Hepatocyte (in vitro differentiated cells): ENCODE data around the gene PODXL2. TPM values are rescaled to one million over a fixed set of nuclear protein-coding genes. Genes with fewer than 3 reads are reported as not detected.

Source experiments
- DNase-seq: peaks from one replicate; pipeline ENCODE4 v3.0.0-alpha.2; 2016; ENCODE audit warnings: low spot score
- H2AFZ ChIP-seq: fragments of 200-600 bp; sonication (generic); 2 replicates; pipeline ENCODE4 v1.6.0; 2016; ENCODE audit warnings: antibody characterized with exemption, mild to moderate bottlenecking
- H3K27ac ChIP-seq: fragments of 200-600 bp; sonication (generic); 2 replicates; pipeline ENCODE4 v1.5.1; 2016; ENCODE audit warnings: mild to moderate bottlenecking
- H3K27me3 ChIP-seq: fragments of 200-600 bp; sonication (generic); 2 replicates; pipeline ENCODE4 v1.6.1; 2016
- H3K36me3 ChIP-seq: fragments of 200-600 bp; sonication (generic); replicated peaks from 2 replicates; pipeline ENCODE4 v1.5.1; 2016; ENCODE audit warnings: low read depth; ENCODE audit not compliant: insufficient read depth
- H3K4me1 ChIP-seq: fragments of 200-600 bp; sonication (generic); 2 replicates; pipeline ENCODE4 v1.5.1; 2016; ENCODE audit warnings: mild to moderate bottlenecking, moderate library complexity; ENCODE audit not compliant: insufficient read depth
- H3K4me2 ChIP-seq: fragments of 200-600 bp; sonication (generic); 2 replicates; pipeline ENCODE4 v1.6.0; 2016
- H3K4me3 ChIP-seq: fragments of 200-600 bp; sonication (generic); 2 replicates; pipeline ENCODE4 v1.5.1; 2016; ENCODE audit warnings: mild to moderate bottlenecking
- H3K79me2 ChIP-seq: fragments of 200-600 bp; sonication (generic); 2 replicates; pipeline ENCODE4 v1.6.0; 2017; ENCODE audit warnings: mild to moderate bottlenecking
- H3K9me2 ChIP-seq: fragments of 200-600 bp; sonication (generic); replicated peaks from 2 replicates; pipeline ENCODE4 v1.6.0; 2017; ENCODE audit warnings: mild to moderate bottlenecking; ENCODE audit not compliant: insufficient read depth
- H3K9me3 ChIP-seq: fragments of 200-600 bp; sonication (generic); 2 replicates; pipeline ENCODE4 v1.5.1; 2016; ENCODE audit warnings: low read depth, mild to moderate bottlenecking
- H4K20me1 ChIP-seq: fragments of 200-600 bp; sonication (generic); 2 replicates; pipeline ENCODE4 v1.6.0; 2016; ENCODE audit warnings: mild to moderate bottlenecking; ENCODE audit not compliant: insufficient read depth, poor library complexity, severe bottlenecking
- EZH2 ChIP-seq: fragments of 200-600 bp; sonication (generic); IDR thresholded peaks from 2 replicates; pipeline ENCODE4 v1.6.1; 2016; ENCODE audit warnings: antibody characterized with exemption, mild to moderate bottlenecking, borderline replicate concordance
- EZH2phosphoT487 ChIP-seq: fragments of 200-600 bp; sonication (generic); IDR thresholded peaks from one replicate; pipeline ENCODE4 v1.6.1; 2018; ENCODE audit warnings: antibody characterized with exemption, mild to moderate bottlenecking, low read depth, moderate library complexity; ENCODE audit not compliant: unreplicated experiment, severe bottlenecking
- WGBS: methylation state at CpG from one replicate; pipeline ENCODE4 v1.1.6; 2016; ENCODE audit warnings: low lambda C conversion rate; ENCODE audit errors: missing lambda C conversion rate; 5-methylcytosine and 5-hydroxymethylcytosine counted together
- polyA plus RNA-seq: library from polyadenylated mRNA; unstranded; fragments of >200 nt; fragmentation: Nextera tagmentation; extraction: Ambion mirVana; gene quantifications from 2 replicates; pipeline ENCODE4 v1.2.1, GENCODE V29; 2016
- total RNA-seq: library from RNA; depleted of rRNA; stranded (reverse); fragments of >200 nt; gene quantifications from 2 replicates; pipeline ENCODE4 v1.2.3, GENCODE V29; 2014
- TF ChIP-seq, protein P1 (sequence below): fragments of 200-600 bp; sonication (generic); IDR thresholded peaks from 2 replicates; pipeline ENCODE4 v1.5.1; 2016; ENCODE audit warnings: antibody characterized with exemption, mild to moderate bottlenecking; ENCODE audit not compliant: poor library complexity

The PODXL2 gene
- total and polyA plus RNA-seq, 2 experiments from 2014 or later = 5.1 to 6.4 TPM

- H3K4me2 ChIP-seq = peak overlapping the region; percentile 73
- 93% methylated on average over 4 of the region's 4 CpGs for WGBS
Measured at GRCh38 chr3:127628426-127628787, 578 bp upstream of the PODXL2 start.

DNA sequence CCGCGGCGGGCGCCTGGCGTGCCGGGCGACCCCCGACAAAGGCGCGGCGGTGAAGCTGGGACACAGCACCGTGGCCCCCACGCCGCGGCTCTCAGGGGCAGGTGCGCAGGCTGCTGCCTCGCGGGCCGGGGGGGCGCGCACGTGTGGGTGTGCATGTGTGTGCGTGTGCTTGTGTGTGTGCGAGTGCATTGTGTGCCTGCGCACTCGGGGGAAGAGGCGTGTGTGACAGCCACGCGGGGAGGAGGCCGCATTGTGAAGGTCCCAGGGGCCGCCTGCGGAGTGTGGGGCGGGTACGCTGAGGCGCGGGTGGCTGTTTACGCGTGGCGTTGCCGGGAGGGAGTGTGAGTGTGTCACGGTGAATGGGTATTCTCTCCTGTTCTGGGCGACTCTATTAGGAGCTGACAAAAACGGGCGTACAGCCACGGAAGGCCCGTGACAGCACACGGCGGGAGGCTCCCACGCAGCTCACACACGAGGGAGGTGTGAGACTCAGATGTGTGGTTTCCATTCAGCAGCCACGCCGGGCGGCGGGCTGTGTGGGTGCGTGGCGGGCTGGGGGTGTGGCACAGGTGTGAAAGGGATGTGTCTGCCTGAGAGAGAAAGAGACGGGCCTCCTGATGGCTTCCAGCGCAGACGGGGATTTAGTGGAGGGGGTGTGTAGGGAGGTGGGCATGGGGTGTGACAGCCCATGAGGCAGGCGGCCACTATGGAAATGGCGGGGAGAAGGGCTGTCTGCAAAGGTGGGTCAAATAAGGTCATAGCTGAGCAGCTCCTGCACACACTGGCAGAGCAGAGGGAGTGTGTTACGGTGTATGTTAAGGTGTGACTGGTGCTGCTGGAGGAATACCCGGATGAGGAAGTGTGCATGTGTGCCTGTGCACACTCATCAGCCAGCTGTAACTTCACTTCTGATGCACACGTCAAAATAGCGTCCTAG lies 750 bp downstream of the PODXL2 start:
- Histone ChIP-seq H4K20me1 (no peaks in the 10 kb centered on the region), H3K36me3 (no peaks in the 10 kb centered on the region), H3K4me1 (no peaks in the 10 kb centered on the region), H3K4me3 (no peak overlapping the region), H3K27me3 (peaks cover 42% of the 10 kb centered on the region), H3K9me3 (no peaks in the 10 kb centered on the region), H3K79me2 (no peaks in the 10 kb centered on the region), H3K27ac (no peak overlapping the region), H3K9me2 (no peaks in the 10 kb centered on the region), H3K4me2 (peak overlapping the region; percentile 90), H2AFZ (no peak overlapping the region)
- TF ChIP-seq EZH2 (no peak), EZH2phosphoT487 (no peak)
- TF ChIP-seq, protein P1, sequence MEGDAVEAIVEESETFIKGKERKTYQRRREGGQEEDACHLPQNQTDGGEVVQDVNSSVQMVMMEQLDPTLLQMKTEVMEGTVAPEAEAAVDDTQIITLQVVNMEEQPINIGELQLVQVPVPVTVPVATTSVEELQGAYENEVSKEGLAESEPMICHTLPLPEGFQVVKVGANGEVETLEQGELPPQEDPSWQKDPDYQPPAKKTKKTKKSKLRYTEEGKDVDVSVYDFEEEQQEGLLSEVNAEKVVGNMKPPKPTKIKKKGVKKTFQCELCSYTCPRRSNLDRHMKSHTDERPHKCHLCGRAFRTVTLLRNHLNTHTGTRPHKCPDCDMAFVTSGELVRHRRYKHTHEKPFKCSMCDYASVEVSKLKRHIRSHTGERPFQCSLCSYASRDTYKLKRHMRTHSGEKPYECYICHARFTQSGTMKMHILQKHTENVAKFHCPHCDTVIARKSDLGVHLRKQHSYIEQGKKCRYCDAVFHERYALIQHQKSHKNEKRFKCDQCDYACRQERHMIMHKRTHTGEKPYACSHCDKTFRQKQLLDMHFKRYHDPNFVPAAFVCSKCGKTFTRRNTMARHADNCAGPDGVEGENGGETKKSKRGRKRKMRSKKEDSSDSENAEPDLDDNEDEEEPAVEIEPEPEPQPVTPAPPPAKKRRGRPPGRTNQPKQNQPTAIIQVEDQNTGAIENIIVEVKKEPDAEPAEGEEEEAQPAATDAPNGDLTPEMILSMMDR = no peak
- no peak for DNase-seq
- 47% methylated on average over 61 of the region's 65 CpGs for WGBS

More at GRCh38 chr3:127628426-127628787, 578 bp upstream of the PODXL2 start:
- H3K9me3 ChIP-seq = no peaks in the 10 kb centered on the region
- no peak for DNase-seq
- H2AFZ ChIP-seq = no peak overlapping the region
- TF ChIP-seq EZH2 (no peak), EZH2phosphoT487 (no peak)
- TF ChIP-seq, protein P1 = no peak
- H3K9me2 ChIP-seq = no peaks in the 10 kb centered on the region
- no peak overlapping the region for H3K4me3 ChIP-seq
- H3K79me2 ChIP-seq = no peaks in the 10 kb centered on the region
- H3K36me3 ChIP-seq = no peaks in the 10 kb centered on the region
- H4K20me1 ChIP-seq = no peaks in the 10 kb centered on the region
- no peak overlapping the region for H3K27ac ChIP-seq
- peaks cover 42% of the 10 kb centered on the region for H3K27me3 ChIP-seq
- H3K4me1 ChIP-seq = no peaks in the 10 kb centered on the region

- Histone ChIP-seq H3K4me1 (no peaks in the 10 kb centered on the region), H3K27me3 (peaks cover 42% of the 10 kb centered on the region), H3K4me2 (no peak overlapping the region), H3K27ac (no peak overlapping the region), H3K79me2 (no peaks in the 10 kb centered on the region), H4K20me1 (no peaks in the 10 kb centered on the region), H3K36me3 (no peaks in the 10 kb centered on the region), H3K4me3 (no peak overlapping the region), H3K9me3 (no peaks in the 10 kb centered on the region), H3K9me2 (no peaks in the 10 kb centered on the region), H2AFZ (no peak overlapping the region)
- 86% methylated on average over 12 of the region's 12 CpGs for WGBS
- TF ChIP-seq EZH2phosphoT487 (no peak), EZH2 (no peak)
- TF ChIP-seq, protein P1 = no peak
- DNase-seq = no peak
Measured at GRCh38 chr3:127630811-127631714, 2.1 kb downstream of the PODXL2 start.
